OCI-LY1 (cell line): Measurements from ENCODE around the gene UBASH3B.
"Not testable (repeated sequence)": the region's sequence is repeated elsewhere in the genome, so short reads cannot be mapped to it uniquely, and the experiment has no call there.

Experiments
- EZH2 ChIP-seq: fragments of 200-600 bp; sonication (generic), shearing (Covaris generic); IDR thresholded peaks from 2 replicates; pipeline ENCODE4 v1.8.0; 2017; ENCODE audit warnings: borderline replicate concordance, mixed run types, mild to moderate bottlenecking, antibody characterized with exemption, low read length, moderate library complexity, mixed read lengths
- TF ChIP-seq, protein P1 (sequence below): fragments of 200-600 bp; sonication (generic), shearing (Covaris generic); IDR thresholded peaks from 2 replicates; pipeline ENCODE4 v1.5.1; 2017; ENCODE audit warnings: mild to moderate bottlenecking, antibody characterized with exemption, low read length, moderate library complexity, mixed read lengths

DNA sequence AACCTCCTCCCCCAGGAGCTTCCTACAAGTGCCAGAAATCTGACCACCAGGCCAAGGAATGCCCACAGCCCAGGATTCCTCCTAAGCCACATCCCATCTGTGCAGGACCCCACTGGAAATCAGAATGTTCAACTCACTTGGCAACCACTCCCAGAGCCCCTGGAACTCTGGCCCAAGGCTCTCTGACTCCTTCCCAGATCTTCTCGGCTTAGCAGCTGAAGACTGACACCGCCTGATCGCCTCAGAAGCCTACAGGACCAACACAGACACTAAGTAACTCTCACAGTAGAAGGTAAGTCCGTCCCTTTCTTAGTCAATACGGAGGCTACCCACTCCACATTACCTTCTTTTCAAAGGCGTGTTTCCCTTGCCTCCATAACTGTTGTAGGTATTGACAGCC, 173.8 kb downstream of the UBASH3B start:
- TF ChIP-seq, protein P1, sequence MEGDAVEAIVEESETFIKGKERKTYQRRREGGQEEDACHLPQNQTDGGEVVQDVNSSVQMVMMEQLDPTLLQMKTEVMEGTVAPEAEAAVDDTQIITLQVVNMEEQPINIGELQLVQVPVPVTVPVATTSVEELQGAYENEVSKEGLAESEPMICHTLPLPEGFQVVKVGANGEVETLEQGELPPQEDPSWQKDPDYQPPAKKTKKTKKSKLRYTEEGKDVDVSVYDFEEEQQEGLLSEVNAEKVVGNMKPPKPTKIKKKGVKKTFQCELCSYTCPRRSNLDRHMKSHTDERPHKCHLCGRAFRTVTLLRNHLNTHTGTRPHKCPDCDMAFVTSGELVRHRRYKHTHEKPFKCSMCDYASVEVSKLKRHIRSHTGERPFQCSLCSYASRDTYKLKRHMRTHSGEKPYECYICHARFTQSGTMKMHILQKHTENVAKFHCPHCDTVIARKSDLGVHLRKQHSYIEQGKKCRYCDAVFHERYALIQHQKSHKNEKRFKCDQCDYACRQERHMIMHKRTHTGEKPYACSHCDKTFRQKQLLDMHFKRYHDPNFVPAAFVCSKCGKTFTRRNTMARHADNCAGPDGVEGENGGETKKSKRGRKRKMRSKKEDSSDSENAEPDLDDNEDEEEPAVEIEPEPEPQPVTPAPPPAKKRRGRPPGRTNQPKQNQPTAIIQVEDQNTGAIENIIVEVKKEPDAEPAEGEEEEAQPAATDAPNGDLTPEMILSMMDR, result not testable (repeated sequence)
- TF ChIP-seq EZH2, result not testable (repeated sequence)
